ENCODE measurements around the gene MTCL1.

DNA sequence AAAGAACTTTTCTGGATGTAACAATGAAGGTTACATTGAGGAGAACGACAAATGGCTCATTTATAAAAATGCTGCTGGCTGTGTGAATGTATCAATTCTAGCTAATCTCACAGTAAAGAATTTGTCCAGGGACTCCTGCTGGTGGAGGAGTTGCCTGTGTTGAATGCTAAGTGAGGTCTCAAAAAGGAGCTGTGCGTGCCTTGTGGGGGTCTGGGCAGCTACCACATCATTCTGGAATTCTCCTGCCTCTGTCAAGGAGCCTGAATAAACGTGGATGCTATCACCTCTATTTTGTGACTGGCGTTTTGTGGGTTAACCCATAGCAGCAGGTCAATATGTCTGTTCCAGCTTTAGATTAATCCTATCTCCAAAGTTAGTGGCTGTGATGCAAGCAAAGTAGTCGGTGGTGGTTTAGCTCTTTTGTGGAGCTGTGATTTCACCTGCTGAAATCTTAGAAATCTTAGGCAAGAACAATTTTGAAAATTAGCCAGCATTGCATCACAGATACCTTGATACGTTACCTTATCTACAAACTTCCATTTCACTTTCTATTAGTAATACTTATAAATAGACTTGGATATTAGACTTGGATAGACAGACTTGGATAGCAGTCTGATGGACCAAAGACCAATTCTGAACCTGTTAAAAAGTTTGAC is 96.8 kb downstream of the MTCL1 start:
- TF ChIP-seq, protein P1, sequence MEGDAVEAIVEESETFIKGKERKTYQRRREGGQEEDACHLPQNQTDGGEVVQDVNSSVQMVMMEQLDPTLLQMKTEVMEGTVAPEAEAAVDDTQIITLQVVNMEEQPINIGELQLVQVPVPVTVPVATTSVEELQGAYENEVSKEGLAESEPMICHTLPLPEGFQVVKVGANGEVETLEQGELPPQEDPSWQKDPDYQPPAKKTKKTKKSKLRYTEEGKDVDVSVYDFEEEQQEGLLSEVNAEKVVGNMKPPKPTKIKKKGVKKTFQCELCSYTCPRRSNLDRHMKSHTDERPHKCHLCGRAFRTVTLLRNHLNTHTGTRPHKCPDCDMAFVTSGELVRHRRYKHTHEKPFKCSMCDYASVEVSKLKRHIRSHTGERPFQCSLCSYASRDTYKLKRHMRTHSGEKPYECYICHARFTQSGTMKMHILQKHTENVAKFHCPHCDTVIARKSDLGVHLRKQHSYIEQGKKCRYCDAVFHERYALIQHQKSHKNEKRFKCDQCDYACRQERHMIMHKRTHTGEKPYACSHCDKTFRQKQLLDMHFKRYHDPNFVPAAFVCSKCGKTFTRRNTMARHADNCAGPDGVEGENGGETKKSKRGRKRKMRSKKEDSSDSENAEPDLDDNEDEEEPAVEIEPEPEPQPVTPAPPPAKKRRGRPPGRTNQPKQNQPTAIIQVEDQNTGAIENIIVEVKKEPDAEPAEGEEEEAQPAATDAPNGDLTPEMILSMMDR (IDR thresholded peaks at IDR 0.05), result no peak
- no peak for TF ChIP-seq POLR2A (IDR thresholded peaks at IDR 0.05)
